HepG2 (cell line): ENCODE measurements around the gene MBTPS1. TPM values are rescaled to one million over a fixed set of nuclear protein-coding genes. Genes with fewer than 3 reads are reported as not detected.

Experiments used
- ATF6 ChIP-seq: sonication (generic); formaldehyde crosslinking; conservative IDR thresholded peaks from 2 replicates; pipeline ENCODE4 v1.4.0; 2020; ENCODE audit warnings: missing genetic modification reagents
- CREB1 ChIP-seq, 2 experiments: fragments of 450-650 bp in 1 of 2; IDR thresholded peaks; 2 replicates each; pipeline ENCODE4 v1.6.1; 2016 to 2017; ENCODE audit warnings: control low read depth in 1 of 2, mild to moderate bottlenecking in 1 of 2, missing compliant biosample characterization in 1 of 2, missing genetic modification characterization in 1 of 2
- ELK4 ChIP-seq: sonication (generic); formaldehyde crosslinking; IDR thresholded peaks from 2 replicates; pipeline ENCODE4 v1.9.0; 2021; ENCODE audit warnings: missing genetic modification reagents, borderline replicate concordance
- EZH2 ChIP-seq: conservative IDR thresholded peaks from 2 replicates; pipeline ENCODE4 v1.6.1; 2012; ENCODE audit warnings: mild to moderate bottlenecking, low read depth, low read length, moderate library complexity
- KDM5B ChIP-seq: sonication (generic); formaldehyde crosslinking; IDR thresholded peaks from 2 replicates; pipeline ENCODE4 v1.4.0; 2020; ENCODE audit warnings: missing genetic modification reagents, mild to moderate bottlenecking, borderline replicate concordance
- MLX ChIP-seq: IDR thresholded peaks from 2 replicates; pipeline ENCODE4 v1.6.1; 2016
- NR0B2 ChIP-seq: sonication (generic); formaldehyde crosslinking; IDR thresholded peaks from 2 replicates; pipeline ENCODE4 v1.4.0; 2020; ENCODE audit warnings: mild to moderate bottlenecking, missing genetic modification reagents
- PBX2 ChIP-seq: IDR thresholded peaks from 2 replicates; pipeline ENCODE4 v1.6.1; 2016; ENCODE audit warnings: control low read depth
- SETDB1 ChIP-seq: sonication (generic); formaldehyde crosslinking; IDR thresholded peaks from 2 replicates; pipeline ENCODE4 v1.5.1; 2020; ENCODE audit warnings: missing genetic modification reagents, mild to moderate bottlenecking, borderline replicate concordance
- SKI ChIP-seq: fragments of 450-650 bp; IDR thresholded peaks from one replicate; pipeline ENCODE4 v1.6.1; 2018; ENCODE audit warnings: mild to moderate bottlenecking; ENCODE audit not compliant: partially characterized antibody
- SOX5 ChIP-seq: IDR thresholded peaks from 2 replicates; pipeline ENCODE4 v1.6.1; 2016; ENCODE audit warnings: borderline replicate concordance
- YEATS2 ChIP-seq: sonication (generic); formaldehyde crosslinking; IDR thresholded peaks from 2 replicates; pipeline ENCODE4 v1.4.0; 2020; ENCODE audit warnings: missing genetic modification reagents, borderline replicate concordance
- ZNF230 ChIP-seq: sonication (generic); formaldehyde crosslinking; IDR thresholded peaks from 2 replicates; pipeline ENCODE4 v1.4.0; 2020; ENCODE audit warnings: mild to moderate bottlenecking, missing genetic modification reagents
- ZNF317 ChIP-seq: sonication (generic); formaldehyde crosslinking; IDR thresholded peaks from 2 replicates; pipeline ENCODE4 v1.5.0; 2020; ENCODE audit warnings: mild to moderate bottlenecking, missing genetic modification reagents
- ZNF34 ChIP-seq: sonication (generic); formaldehyde crosslinking; IDR thresholded peaks from 2 replicates; pipeline ENCODE4 v1.4.0; 2020; ENCODE audit warnings: mild to moderate bottlenecking, missing genetic modification reagents, borderline replicate concordance
- ZNF597 ChIP-seq: sonication (generic); formaldehyde crosslinking; IDR thresholded peaks from 2 replicates; pipeline ENCODE4 v1.5.0; 2020; ENCODE audit warnings: missing genetic modification reagents
- ZNF704 ChIP-seq: sonication (generic); formaldehyde crosslinking; IDR thresholded peaks from 2 replicates; pipeline ENCODE4 v1.8.1; 2023; ENCODE audit warnings: mild to moderate bottlenecking, inconsistent platforms, moderate library complexity, missing genetic modification reagents, borderline replicate concordance
- ZNF788 ChIP-seq: sonication (generic); formaldehyde crosslinking; IDR thresholded peaks from 2 replicates; pipeline ENCODE4 v1.5.0; 2020; ENCODE audit warnings: mild to moderate bottlenecking, missing genetic modification reagents, borderline replicate concordance
- polyA plus RNA-seq, 8 experiments: library from polyadenylated mRNA; depleted of rRNA in 3 of 8; stranded (reverse) in 7 of 8; unstranded in 1 of 8; fragments of >200 nt; fragmentation: Illumina TruSeq in 4 of 8; extraction: Trizol in 4 of 8; gene quantifications; 2 replicates each; pipeline versions ENCODE4 v1.2.1 to v1.2.3, GENCODE V29; 2011 to 2016; ENCODE audit warnings: low read depth in 4 of 8, missing spikeins in 1 of 8, mixed read lengths in 1 of 8; ENCODE audit not compliant: insufficient read depth in 1 of 8
- total RNA-seq, 5 experiments: library from RNA; depleted of rRNA; stranded (reverse); fragments of >200 nt; fragmentation: Illumina TruSeq; extraction: Trizol; gene quantifications; 2 replicates each; pipeline ENCODE4 v1.2.3, GENCODE V29; 2016; ENCODE audit warnings: low read depth in 1 of 5

MBTPS1 gene
- total and polyA plus RNA-seq, 2 of the 13 experiments (the other 11 are each of a cell fraction or from before 2014, with no cell fraction given), result 56.7 to 91.3 TPM

GRCh38 chr16:84141143-84141670, 24.5 kb upstream of the MBTPS1 start (continued):
- TF ChIP-seq ZNF317 (CRISPR knock-in tag) (0 out of 2 replicates have a peak, but pooled peaks have one; percentile 44), NR0B2 (CRISPR knock-in tag) (peak; percentile 85; the same call in 1 of the 2 replicates), SKI (no peak), ZNF704 (CRISPR knock-in tag) (no peak), ZNF788 (peak; percentile 53; the same call in 1 of the 2 replicates), SETDB1 (no peak), ELK4 (no peak), KDM5B (no peak), ZNF230 (CRISPR knock-in tag) (no peak), SOX5 (CRISPR knock-in tag) (peak; percentile 17; the same call in 1 of the 2 replicates), PBX2 (no peak), YEATS2 (CRISPR knock-in tag) (no peak), ATF6 (CRISPR knock-in tag) (no peak), ZNF597 (CRISPR knock-in tag) (no peak), MLX (CRISPR knock-in tag) (no peak), CREB1 (IDR thresholded peaks at IDR 0.05) (no peak), CREB1 (CRISPR knock-in tag; IDR thresholded peaks at IDR 0.05) (no peak), EZH2 (no peak), ZNF34 (CRISPR knock-in tag) (no peak)
